Stimulated activated CD8-positive, alpha-beta memory T cell treated with anti-CD3 and anti-CD28 coated beads, Interleukin-7, amount 100 ng/mL, for 48 hours (primary cell): ENCODE results near the gene DLX6.

Experiments used
- DNase-seq, 2 donors: peaks; one replicate each; pipeline ENCODE4 v3.0.0-alpha.2; 2020; ENCODE audit warnings: low read depth in 1 of 2; ENCODE audit errors: extremely low read depth in 1 of 2

The DLX6 gene

DNA sequence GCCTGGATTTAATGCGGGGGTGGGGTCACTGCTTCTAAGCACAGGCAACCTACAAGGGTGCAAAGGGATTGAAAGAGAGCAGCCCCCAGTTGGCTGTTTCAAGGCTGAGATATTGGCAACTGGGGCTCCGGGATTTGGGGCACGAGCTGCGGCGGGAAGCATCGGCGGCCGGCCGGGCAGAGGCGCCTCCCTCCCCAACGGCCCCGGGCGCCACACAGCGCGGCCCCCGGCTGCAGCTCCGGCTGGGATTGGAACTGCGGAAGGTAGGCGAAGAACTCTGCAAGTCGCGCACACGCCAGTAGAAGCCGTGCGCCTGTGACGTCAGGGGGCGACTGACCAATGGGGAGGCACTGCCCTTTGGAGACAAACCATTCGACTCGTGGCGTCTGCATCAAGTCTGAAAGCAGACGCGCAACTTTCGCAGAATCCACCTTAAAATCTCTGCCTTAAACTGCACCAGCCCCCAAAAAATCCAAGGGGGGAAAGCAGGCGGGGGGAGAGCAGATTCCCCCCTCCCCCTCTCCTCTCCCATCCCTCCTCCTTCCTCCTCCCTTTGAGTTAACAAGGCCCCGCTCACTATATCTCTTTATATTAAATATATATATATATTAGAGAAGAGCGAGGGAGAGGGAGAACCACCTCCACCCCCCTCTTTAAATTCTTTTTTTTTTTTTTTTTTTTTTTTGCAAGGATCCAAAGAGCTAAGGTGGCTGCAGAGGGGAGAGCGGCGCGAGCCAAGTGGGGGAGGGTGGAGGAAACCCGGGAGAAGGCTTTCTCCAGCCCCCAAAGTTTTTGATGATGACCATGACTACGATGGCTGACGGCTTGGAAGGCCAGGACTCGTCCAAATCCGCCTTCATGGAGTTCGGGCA is at the start of gene DLX6:
Gene DLX6, plus strand, starts transcription at position 371 of the 872 bp plus-strand sequence. Its CDS starts 425 bp downstream, at position 796.
- peak in 1 of 2 donors; percentile 30 for DNase-seq

- no peak for DNase-seq
These were observed 46.2 kb upstream of the DLX6 start for GRCh38 chr7:96959135-96959534.

DNA sequence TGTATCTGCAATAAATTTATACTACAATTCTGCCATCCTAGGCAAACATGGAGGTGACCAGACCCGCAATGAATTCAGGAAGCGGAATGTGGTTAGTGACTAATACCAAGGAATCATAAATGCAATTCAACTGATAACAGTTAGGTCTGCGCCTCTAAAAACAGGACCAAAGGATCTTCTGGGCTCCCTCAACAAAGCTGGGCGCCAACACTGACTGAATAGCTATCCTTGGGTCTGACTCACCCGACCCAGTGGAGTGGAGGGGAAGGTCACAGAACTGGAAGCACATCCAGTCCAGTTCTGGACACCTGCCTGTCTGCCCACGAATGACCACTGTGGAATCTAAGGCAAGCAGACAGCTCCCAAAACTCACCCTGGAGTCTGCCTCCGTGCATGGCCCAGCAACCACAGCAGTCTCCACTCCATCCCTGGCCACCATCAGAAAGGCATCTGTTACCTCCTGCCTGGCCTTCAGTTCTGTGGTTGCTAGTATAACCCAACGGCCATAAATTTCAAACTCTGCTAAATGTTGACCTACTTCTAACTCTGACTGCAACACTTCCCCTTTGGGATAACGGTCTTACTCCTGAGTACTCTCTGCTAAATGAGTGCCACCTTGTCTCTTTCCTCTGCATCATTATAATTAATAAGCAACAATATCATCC is 43.0 kb upstream of the DLX6 start:
- no peak for DNase-seq

DNA sequence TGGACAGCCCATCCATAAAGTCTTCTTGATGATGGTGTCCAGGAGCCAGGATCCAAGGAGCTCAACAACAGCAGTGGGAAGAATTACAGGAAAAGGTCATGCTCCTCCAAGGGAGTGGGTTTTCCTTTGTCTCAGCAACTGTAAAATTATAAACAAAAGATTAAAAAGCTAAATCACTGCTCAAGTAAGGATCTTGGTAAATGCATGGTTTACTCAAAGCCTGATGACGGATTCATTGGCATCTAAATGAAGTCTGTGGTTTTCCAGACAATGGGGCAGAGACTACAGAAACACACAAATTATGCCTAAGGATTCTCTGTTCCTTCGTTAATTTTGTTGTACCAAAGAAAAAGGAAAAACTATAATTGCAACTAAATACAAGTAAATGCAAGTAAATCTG is 36.4 kb upstream of the DLX6 start:
- no peak for DNase-seq

- no peak for DNase-seq
These were observed 34.6 kb upstream of the DLX6 start for GRCh38 chr7:96970739-96971138.

DNA sequence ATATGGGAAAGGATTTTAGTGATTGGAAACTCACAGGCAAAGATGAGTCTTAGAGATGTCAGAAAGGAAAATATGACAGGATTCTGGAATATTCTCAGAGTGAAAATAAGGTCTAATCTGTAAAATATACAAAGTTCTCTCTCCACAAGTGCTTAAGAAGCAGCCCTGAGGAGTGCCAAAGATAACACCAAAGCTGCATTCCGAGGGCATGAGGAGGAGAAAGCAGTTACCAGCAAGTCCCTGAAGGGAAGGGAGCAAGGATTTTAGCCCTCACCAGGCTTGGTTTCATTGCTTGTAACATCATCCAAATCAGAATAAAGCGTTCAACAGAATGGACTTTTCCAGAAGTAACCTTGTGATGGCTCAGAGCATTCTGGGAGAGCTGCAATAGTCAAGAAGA is 31.4 kb upstream of the DLX6 start:
- DNase-seq, result no peak

DNA sequence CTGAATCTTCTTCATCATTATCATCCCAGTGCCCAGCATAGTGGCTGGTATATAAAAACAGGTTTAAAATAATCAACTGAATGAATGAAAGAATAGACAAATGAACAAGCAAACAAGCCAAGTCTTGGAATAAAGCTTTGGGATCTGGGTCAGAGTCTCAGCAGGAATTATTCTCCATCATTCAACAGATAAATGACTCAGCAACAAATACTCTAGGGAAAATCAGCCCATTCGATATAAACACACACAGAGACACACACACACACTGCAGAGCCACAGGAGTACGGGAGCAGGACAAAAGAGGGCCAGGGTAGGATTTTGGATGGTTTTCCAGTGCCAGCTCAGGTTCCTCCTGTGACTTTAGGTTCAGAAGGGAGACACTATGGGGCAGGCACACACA is 29.2 kb upstream of the DLX6 start:
- no peak for DNase-seq

DNA sequence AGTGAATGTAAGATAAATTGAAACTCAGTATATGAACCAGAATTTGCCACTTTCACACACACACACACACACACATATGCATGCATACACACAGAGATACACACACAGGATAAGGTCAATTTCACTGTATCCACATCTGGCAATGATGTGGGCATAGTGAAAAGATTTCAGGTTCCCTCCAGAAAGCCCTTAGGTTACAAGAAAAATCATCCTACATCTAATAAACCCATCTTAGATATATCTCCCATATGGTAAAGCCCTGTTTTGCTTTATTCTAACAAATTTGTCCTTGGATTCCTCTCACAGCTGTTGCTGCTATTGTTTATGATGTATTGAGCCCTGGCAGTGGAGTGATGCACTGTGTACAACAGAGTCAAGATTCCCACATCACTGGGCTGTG is 27.9 kb upstream of the DLX6 start:
- DNase-seq, result no peak

GRCh38 chr7:96979551-96980276 is 25.6 kb upstream of the DLX6 start:
- DNase-seq, result no peak

DNA sequence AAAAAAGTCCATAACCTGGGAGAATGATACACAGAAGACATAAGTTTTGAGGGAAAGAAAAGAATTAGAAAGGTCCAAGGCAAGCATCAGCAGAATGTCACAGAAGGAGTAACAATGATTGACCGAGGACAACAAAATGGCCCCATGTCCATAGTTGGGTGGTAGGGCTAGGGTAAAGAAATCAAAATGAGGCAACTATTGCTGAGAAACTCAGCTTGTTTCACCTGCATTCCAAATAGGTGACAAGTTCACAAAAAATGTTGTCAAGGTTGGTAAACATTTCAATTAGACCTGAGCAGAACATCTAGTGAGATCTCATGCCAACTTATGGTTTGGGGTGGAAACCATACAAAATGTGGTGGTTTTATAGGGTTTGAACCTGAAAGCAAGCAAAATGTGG is 22.8 kb upstream of the DLX6 start:
- DNase-seq, result no peak

GRCh38 chr7:96985992-96986391 is 19.4 kb upstream of the DLX6 start:
- DNase-seq, result no peak

GRCh38 chr7:96986901-96987300 is 18.5 kb upstream of the DLX6 start:
- DNase-seq, result no peak

GRCh38 chr7:96987719-96988118 is 17.6 kb upstream of the DLX6 start:
- DNase-seq, result no peak

- DNase-seq, result no peak
These were observed 16.0 kb upstream of the DLX6 start for GRCh38 chr7:96989241-96989858.

DNA sequence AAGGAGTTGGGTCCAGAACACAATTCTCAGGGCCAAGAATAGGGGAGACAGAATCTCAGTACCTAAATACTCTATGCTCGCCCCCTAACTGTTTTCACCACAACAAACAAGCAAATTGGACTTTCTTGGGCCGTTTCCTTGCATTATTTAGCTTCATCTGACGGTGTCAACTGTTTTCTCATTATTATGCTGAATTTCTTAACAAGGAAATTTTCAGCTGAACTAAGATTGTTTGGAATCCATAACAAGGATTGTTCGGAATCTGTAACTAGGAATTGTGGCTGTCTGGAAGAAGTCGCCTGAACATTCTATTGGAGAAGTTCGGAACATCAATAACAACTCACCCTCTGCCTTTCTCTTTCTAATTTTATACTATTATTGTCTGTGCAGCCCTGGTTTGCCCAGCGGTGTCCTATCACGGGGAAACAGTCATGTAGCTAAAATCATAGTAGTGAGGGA is 15.5 kb upstream of the DLX6 start:
- DNase-seq, result no peak

DNA sequence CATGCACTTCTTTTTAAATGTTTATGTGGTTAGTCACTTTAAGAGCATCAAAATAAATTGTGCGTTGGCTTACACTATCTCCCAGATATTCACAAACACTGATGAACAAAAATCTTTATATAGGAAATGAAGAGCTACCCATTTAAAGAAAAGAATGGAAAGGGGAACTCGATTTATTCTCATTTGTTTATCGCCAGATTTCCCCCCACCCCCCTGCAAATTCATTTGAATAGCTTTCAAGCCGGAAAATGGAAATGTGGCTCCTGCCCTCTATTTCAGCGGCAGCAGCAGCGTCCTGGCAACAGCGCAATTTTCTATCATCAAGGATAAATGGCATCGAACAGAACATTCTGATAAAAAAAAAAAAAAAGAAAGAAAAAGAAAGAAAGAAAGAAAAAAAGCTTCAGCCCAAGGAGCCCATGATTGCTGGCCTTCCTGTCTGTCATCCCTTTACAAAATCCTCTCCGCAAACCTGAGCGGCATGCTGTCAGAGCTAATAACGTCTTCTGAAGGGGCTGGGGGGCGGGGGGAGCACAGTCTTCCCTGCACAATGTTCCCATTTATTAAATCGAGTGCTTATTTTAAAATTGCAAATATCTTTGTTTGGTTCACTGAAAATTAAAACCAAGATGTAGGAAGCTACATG is 13.7 kb upstream of the DLX6 start:
- no peak for DNase-seq

DNA sequence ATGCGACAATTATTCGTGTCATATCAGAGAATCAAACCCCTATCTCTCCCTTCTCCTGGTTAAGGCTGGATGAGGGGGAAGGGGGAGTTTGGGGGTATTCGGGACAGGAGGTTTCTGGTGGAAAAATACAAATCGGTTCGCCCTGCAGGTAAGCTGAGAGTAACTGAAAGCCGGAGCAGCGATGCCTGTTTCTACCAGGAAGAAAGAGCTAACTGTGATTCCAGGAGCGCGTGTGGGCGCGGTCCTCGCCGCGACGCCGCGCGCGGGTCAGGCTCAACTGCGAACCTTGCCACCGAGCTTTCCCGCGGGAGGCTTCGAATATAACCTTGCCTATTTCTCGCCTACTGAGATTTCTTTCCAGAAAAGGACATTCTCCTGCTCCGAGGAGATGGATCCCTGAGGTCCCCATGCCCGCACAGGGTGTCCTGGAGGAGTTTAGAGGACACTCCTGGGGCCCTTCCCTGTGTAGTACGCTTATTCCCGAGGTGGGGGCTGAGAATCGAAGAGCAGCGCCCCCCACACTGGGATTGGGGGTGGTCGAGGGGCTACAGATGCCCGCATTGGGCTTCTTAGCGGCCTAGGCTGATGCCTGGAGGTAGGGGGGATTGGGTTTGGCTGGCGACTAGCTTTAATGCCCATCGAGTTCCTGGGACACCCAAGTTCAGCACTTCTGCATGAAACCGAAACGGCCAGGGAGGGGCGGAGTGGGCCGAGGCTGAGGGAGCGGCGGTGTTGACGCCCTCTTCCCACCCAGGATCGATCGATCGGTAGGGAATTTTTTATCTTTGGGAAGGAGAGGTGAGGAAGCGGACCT is 13.0 kb upstream of the DLX6 start:
- DNase-seq, result no peak

GRCh38 chr7:96993094-96993865 is 12.1 kb upstream of the DLX6 start:
- no peak for DNase-seq

DNA sequence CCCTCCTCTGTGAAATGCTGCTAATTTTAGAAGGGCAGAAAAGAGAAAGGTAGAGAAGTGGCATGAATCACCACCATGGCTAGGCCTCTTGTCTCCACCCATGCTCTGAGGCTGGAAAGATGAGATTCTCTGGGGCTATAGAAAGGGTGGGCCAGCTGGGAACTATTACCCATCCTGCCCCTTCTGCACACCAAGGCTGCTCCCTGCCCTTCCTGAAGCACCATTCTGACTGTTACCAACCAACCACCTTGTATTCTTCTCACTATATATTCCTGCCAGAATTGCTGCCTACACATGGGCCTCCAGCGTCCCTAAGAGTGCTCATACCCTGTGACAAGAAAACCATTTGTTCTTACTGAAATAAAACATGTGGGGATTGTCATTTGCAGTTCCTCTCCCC is 11.4 kb upstream of the DLX6 start:
- no peak for DNase-seq
